Left kidney (tissue), 1 donor: ENCODE results near the gene IDH3G. TPM values are rescaled to one million over a fixed set of nuclear protein-coding genes. Genes with fewer than 3 reads are reported as not detected.

Source experiments
- polyA plus RNA-seq: library from polyadenylated mRNA; unstranded; fragments of 120-200 nt; gene quantifications from one replicate; pipeline ENCODE4 v1.2.1, GENCODE V29; 2013; ENCODE audit not compliant: insufficient read length

Gene IDH3G
- polyA plus RNA-seq, 1 donor, result 70.1 TPM

Other genes starting within 250 kb of the IDH3G start
- gene CCNQ, start 195.2 kb downstream of the IDH3G start, polyA plus RNA-seq, result 14.7 TPM
- 33.8 TPM for gene DUSP9, start 147.2 kb downstream of the IDH3G start, polyA plus RNA-seq
- gene PNCK, start 120.6 kb downstream of the IDH3G start, polyA plus RNA-seq, result 7.5 TPM
- 56.6 TPM for gene SLC6A8, start 106.4 kb downstream of the IDH3G start, polyA plus RNA-seq
- gene BCAP31, start 70.0 kb downstream of the IDH3G start, polyA plus RNA-seq, result 184 TPM
- gene ABCD1, start 69.5 kb downstream of the IDH3G start, polyA plus RNA-seq, result 6.4 TPM
- 1.5 TPM for gene PLXNB3, start 30.1 kb downstream of the IDH3G start, polyA plus RNA-seq
- gene SRPK3, start 13.3 kb downstream of the IDH3G start, polyA plus RNA-seq, result 0.73 TPM
- gene SSR4, start 293 bp upstream of the IDH3G start, polyA plus RNA-seq, result 134 TPM
- gene PDZD4, start 36.2 kb upstream of the IDH3G start, polyA plus RNA-seq, result 8.5 TPM
- gene L1CAM, start 91.8 kb upstream of the IDH3G start, polyA plus RNA-seq, result 46.9 TPM
- 2.0 TPM for gene AVPR2, start 110.3 kb upstream of the IDH3G start, polyA plus RNA-seq
- 29.1 TPM for gene ARHGAP4, start 131.9 kb upstream of the IDH3G start, polyA plus RNA-seq
- gene NAA10, start 140.7 kb upstream of the IDH3G start, polyA plus RNA-seq, result 62.1 TPM
- gene RENBP, start 150.3 kb upstream of the IDH3G start, polyA plus RNA-seq, result 20.7 TPM
- 43.2 TPM for gene HCFC1, start 177.4 kb upstream of the IDH3G start, polyA plus RNA-seq
- 5.2 TPM for gene TMEM187, start 178.4 kb upstream of the IDH3G start, polyA plus RNA-seq
- gene IRAK1, start 225.5 kb upstream of the IDH3G start, polyA plus RNA-seq, result 54.3 TPM